WI38 (cell line): ENCODE measurements around the gene USP37.

Experiments used
- H3K4me3 ChIP-seq: 2 replicates; pipeline ENCODE4 v1.5.1; 2011; ENCODE audit warnings: low read depth, mild to moderate bottlenecking, control low read depth, low read length
- CTCF ChIP-seq: IDR thresholded peaks from 2 replicates; pipeline ENCODE4 v1.5.1; 2012; ENCODE audit warnings: low read depth, mild to moderate bottlenecking, control low read depth, low read length

Gene USP37

GRCh38 chr2:218485986-218486667 lies 82.0 kb downstream of the USP37 start:
- H3K4me3 ChIP-seq, result no peak overlapping the region
- no peak for TF ChIP-seq CTCF

GRCh38 chr2:218482651-218483050 lies 85.5 kb downstream of the USP37 start:
- no peak for TF ChIP-seq CTCF

GRCh38 chr2:218479595-218479994 lies 88.6 kb downstream of the USP37 start:
- TF ChIP-seq CTCF, result no peak
- H3K4me3 ChIP-seq, result no peak overlapping the region

More at GRCh38 chr2:218482651-218483050, 85.5 kb downstream of the USP37 start:
- no peak overlapping the region for H3K4me3 ChIP-seq

GRCh38 chr2:218478544-218478943 lies 89.6 kb downstream of the USP37 start:
- no peak overlapping the region for H3K4me3 ChIP-seq
- no peak for TF ChIP-seq CTCF

GRCh38 chr2:218477247-218477646 lies 90.9 kb downstream of the USP37 start:
- no peak for TF ChIP-seq CTCF
- H3K4me3 ChIP-seq, result no peak overlapping the region

- H3K4me3 ChIP-seq, result no peak overlapping the region
Measured at GRCh38 chr2:218476676-218477075, 91.5 kb downstream of the USP37 start.

More at GRCh38 chr2:218476676-218477075, 91.5 kb downstream of the USP37 start:
- no peak for TF ChIP-seq CTCF
